Neuronal stem cell (in vitro differentiated cells): Measurements from ENCODE around the gene MAB21L4.

Source experiments
- DNase-seq: peaks from one replicate; pipeline ENCODE4 v3.0.0-alpha.2; 2013; ENCODE audit warnings: low spot score
- H2AFZ ChIP-seq: one replicate; pipeline ENCODE4 v1.6.1; 2013; ENCODE audit warnings: mild to moderate bottlenecking, low read length, inconsistent platforms
- H2AK5ac ChIP-seq: 2 replicates; pipeline ENCODE4 v1.6.1; 2013; ENCODE audit warnings: low read depth, mild to moderate bottlenecking, inconsistent platforms, low read length, moderate library complexity, mixed read lengths
- H2BK120ac ChIP-seq: 2 replicates; pipeline ENCODE4 v1.6.1; 2013; ENCODE audit warnings: low read depth, mild to moderate bottlenecking, inconsistent platforms, low read length, moderate library complexity, mixed read lengths
- H2BK12ac ChIP-seq: one replicate; pipeline ENCODE4 v1.6.1; 2013; ENCODE audit warnings: low read length, inconsistent platforms
- H2BK15ac ChIP-seq: 2 replicates; pipeline ENCODE4 v1.6.1; 2013; ENCODE audit warnings: mild to moderate bottlenecking, low read length, inconsistent platforms, mixed read lengths
- H2BK5ac ChIP-seq: one replicate; pipeline ENCODE4 v1.6.1; 2013; ENCODE audit warnings: inconsistent platforms, mild to moderate bottlenecking, low read length, moderate library complexity
- H3K14ac ChIP-seq: one replicate; pipeline ENCODE4 v1.6.1; 2013; ENCODE audit warnings: low read length, inconsistent platforms
- H3K18ac ChIP-seq: 2 replicates; pipeline ENCODE4 v1.6.1; 2013; ENCODE audit warnings: low read length, inconsistent platforms
- H3K23ac ChIP-seq: 2 replicates; pipeline ENCODE4 v1.6.1; 2013; ENCODE audit warnings: low read depth, mild to moderate bottlenecking, mixed read lengths, low read length, inconsistent platforms; ENCODE audit not compliant: poor library complexity
- H3K27ac ChIP-seq: replicated peaks from 3 replicates; pipeline ENCODE4 v1.5.1; 2013; ENCODE audit warnings: low read length, inconsistent platforms
- H3K27me3 ChIP-seq, 3 experiments: 2 replicates each; pipeline ENCODE4 v1.6.1; 2013; ENCODE audit warnings: low read length in 3 of 3, mild to moderate bottlenecking in 2 of 3, inconsistent platforms in 1 of 3, low read depth in 1 of 3, mixed read lengths in 1 of 3, moderate library complexity in 1 of 3; ENCODE audit not compliant: control insufficient read depth in 3 of 3, insufficient read depth in 3 of 3
- H3K36me3 ChIP-seq, 2 donors: replicated peaks in 1 of 2; 2 replicates each; pipeline ENCODE4 v1.6.1; 2013; ENCODE audit warnings: low read length in 2 of 2; ENCODE audit not compliant: control insufficient read depth in 2 of 2, insufficient read depth in 2 of 2
- H3K4ac ChIP-seq: 2 replicates; pipeline ENCODE4 v1.6.1; 2013; ENCODE audit warnings: inconsistent platforms, mild to moderate bottlenecking, low read length, moderate library complexity
- H3K4me1 ChIP-seq, 2 donors: 1 replicate in 1 of 2; 2 replicates in 1 of 2; pipeline ENCODE4 v1.6.1; 2013; ENCODE audit warnings: low read length in 2 of 2, low read depth in 1 of 2; ENCODE audit not compliant: control insufficient read depth in 2 of 2, insufficient read depth in 1 of 2
- H3K4me2 ChIP-seq: one replicate; pipeline ENCODE4 v1.6.1; 2013; ENCODE audit warnings: mild to moderate bottlenecking, low read length, inconsistent platforms; ENCODE audit not compliant: insufficient read depth, poor library complexity, severe bottlenecking
- H3K4me3 ChIP-seq, 2 donors: 2 replicates each; pipeline ENCODE4 v1.5.1; 2013; ENCODE audit warnings: low read length in 2 of 2, mild to moderate bottlenecking in 2 of 2, inconsistent platforms in 1 of 2, moderate library complexity in 1 of 2
- H3K79me1 ChIP-seq: one replicate; pipeline ENCODE4 v1.6.1; 2013; ENCODE audit warnings: low read depth, mild to moderate bottlenecking, inconsistent platforms, low read length, moderate library complexity
- H3K9ac ChIP-seq: one replicate; pipeline ENCODE4 v1.6.1; 2013; ENCODE audit warnings: mild to moderate bottlenecking, low read depth, low read length, inconsistent platforms; ENCODE audit not compliant: poor library complexity
- H3K9me3 ChIP-seq, 2 donors: replicated peaks in 1 of 2; 2 replicates each; pipeline versions ENCODE3 to v1.6.1; 2013; ENCODE audit warnings: low read length in 2 of 2, mild to moderate bottlenecking in 2 of 2, inconsistent platforms in 1 of 2, low read depth in 1 of 2, mixed read lengths in 1 of 2, moderate library complexity in 1 of 2; ENCODE audit not compliant: control insufficient read depth in 2 of 2, insufficient read depth in 1 of 2
- H4K8ac ChIP-seq: one replicate; pipeline ENCODE4 v1.6.1; 2013; ENCODE audit warnings: low read depth, mild to moderate bottlenecking, inconsistent platforms, low read length, moderate library complexity
- H4K91ac ChIP-seq: one replicate; pipeline ENCODE4 v1.6.1; 2013; ENCODE audit warnings: low read length, low read depth, mild to moderate bottlenecking, inconsistent platforms; ENCODE audit not compliant: poor library complexity
- WGBS, 2 donors: extraction: QIAGEN DNeasy Blood & Tissue Kit; methylation state at CpG; one replicate each; pipeline ENCODE4 v1.1.7; 2013; ENCODE audit warnings: missing lambda C conversion rate in 2 of 2, mixed read lengths in 1 of 2; ENCODE audit not compliant: insufficient read length in 2 of 2, insufficient replicate concordance in 1 of 2; ENCODE audit errors: extremely low coverage in 2 of 2; 5-methylcytosine and 5-hydroxymethylcytosine counted together

Gene MAB21L4

DNA sequence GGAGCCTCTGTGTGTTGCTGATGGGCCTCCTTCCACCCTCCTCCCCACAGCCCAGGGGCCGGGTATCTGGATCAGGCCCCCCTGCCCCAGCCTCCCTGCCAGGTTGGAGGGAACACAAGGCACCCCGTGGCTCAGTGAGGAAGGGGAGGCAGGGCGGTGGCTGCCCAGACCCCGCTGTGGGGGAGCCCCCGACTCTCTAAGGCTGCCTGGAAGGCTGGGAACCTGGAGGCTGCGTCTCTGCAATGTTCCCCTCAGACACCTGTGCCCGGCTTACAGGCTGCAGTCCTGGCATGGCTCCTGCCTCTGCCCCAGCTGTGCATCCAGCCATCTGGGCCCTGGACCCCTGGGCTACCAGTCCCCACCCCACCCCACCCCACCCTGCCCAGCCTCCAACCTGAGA is 438 bp upstream of the MAB21L4 start:
- H2BK15ac ChIP-seq, result peak overlapping the region; percentile 75
- no peak overlapping the region for H2AFZ ChIP-seq
- no peak overlapping the region for H3K4me3 ChIP-seq
- H3K27ac ChIP-seq, result no peak overlapping the region
- peaks cover 0 to 11% (median 3%) of the 10 kb centered on the region in 3 experiments for H3K27me3 ChIP-seq
- no peak overlapping the region for H2BK5ac ChIP-seq
- H3K4ac ChIP-seq, result no peak overlapping the region
- H3K36me3 ChIP-seq, result no peaks in the 10 kb centered on the region
- H3K9ac ChIP-seq, result no peak overlapping the region
- peak overlapping the region; percentile 92 for H2AK5ac ChIP-seq
- no peak overlapping the region for H3K14ac ChIP-seq
- peak overlapping the region; percentile 64 for H4K91ac ChIP-seq
- H3K4me1 ChIP-seq, result peaks cover 0 to 4% of the 10 kb centered on the region in 2 donors
- H2BK120ac ChIP-seq, result no peak overlapping the region
- no peak overlapping the region for H3K23ac ChIP-seq
- no peak overlapping the region for H2BK12ac ChIP-seq
- H4K8ac ChIP-seq, result peak overlapping the region; percentile 65
- H3K4me2 ChIP-seq, result no peak overlapping the region
- H3K9me3 ChIP-seq, result no peaks in the 10 kb centered on the region
- peak overlapping the region; percentile 48 for H3K18ac ChIP-seq
- WGBS, 2 donors, result no CpG with 5 or more reads among the region's 7 CpGs
- no peaks in the 10 kb centered on the region for H3K79me1 ChIP-seq
- no peak for DNase-seq

DNA sequence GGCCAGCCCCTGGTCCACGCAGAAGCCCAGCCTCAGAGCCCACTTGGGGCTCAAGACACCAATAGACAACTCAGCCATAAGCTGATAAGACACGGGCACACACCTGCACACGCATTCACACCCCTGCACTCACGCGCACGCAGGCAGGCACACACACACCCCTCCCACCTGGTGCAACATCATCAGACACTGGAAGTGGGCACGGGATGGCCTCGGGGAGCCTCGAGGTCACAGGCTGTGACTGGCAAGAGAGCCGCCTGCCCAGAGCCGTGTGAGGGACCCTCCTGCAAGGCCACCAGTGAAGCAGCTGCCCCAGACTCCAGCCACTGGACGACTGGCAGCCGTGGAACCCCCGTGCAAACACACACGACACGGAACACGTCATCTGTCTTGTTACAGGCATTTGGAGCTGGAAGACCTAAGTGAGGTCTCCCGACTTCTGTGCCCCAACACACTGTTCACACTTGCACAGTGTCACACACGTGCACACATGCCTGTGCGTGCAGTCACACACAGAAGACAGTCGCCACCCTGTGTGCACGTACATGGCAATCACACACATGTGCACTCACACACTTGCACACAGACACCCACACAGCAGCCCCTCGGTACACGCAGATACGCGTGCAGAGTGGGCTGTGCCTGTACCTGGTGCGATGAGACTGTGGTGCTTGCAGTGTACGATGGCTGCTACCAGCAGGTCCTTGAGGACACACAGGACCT is 959 bp downstream of the MAB21L4 start:
- peak overlapping the region; percentile 95 for H3K14ac ChIP-seq
- no peaks in the 10 kb centered on the region for H3K79me1 ChIP-seq
- no peak for DNase-seq
- H3K23ac ChIP-seq, result peak overlapping the region; percentile 98
- no peak overlapping the region for H4K8ac ChIP-seq
- peak overlapping the region in 1 of 2 donors; percentile 55 for H3K4me3 ChIP-seq
- H3K4me2 ChIP-seq, result no peak overlapping the region
- H3K27ac ChIP-seq, result no peak overlapping the region
- peaks cover 0 to 15% (median 3%) of the 10 kb centered on the region in 3 experiments for H3K27me3 ChIP-seq
- H2BK5ac ChIP-seq, result no peak overlapping the region
- peak overlapping the region; percentile 66 for H3K18ac ChIP-seq
- H3K4ac ChIP-seq, result no peak overlapping the region
- no peak overlapping the region for H2AFZ ChIP-seq
- H3K9ac ChIP-seq, result peak overlapping the region; percentile 67
- no peak overlapping the region for H2BK120ac ChIP-seq
- H2AK5ac ChIP-seq, result peak overlapping the region; percentile 81
- peak overlapping the region; percentile 19 for H4K91ac ChIP-seq
- H3K4me1 ChIP-seq, result peaks cover 0 to 4% of the 10 kb centered on the region in 2 donors
- H3K36me3 ChIP-seq, result no peaks in the 10 kb centered on the region
- no CpG with 5 or more reads among the region's 28 CpGs for WGBS, 2 donors
- H2BK12ac ChIP-seq, result peak overlapping the region; percentile 97
- no peaks in the 10 kb centered on the region for H3K9me3 ChIP-seq
- peak overlapping the region; percentile 88 for H2BK15ac ChIP-seq

DNA sequence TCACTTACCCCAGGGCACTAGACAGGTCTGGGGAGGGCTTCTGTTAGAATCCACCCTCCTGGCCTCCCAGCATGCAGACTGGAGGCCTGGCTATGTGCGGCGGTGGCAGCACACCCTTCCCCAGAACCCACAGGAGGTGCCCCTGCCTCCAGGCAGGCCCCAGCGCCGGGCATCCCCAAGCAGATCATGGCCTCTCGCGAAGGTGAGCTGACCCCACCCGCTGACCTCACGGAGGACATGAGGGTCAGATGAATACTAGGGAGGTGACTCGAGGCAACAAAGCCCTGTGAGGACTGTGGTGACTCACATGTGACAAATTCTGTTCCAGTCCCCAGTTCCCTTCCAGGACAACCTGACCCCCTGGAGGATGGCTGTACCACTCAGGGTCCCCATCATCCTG is 1.9 kb downstream of the MAB21L4 start:
- peak overlapping the region; percentile 27 for H3K18ac ChIP-seq
- H3K9me3 ChIP-seq, result no peaks in the 10 kb centered on the region
- no peak overlapping the region for H4K91ac ChIP-seq
- H3K4me2 ChIP-seq, result no peak overlapping the region
- H2BK15ac ChIP-seq, result peak overlapping the region; percentile 81
- no peak overlapping the region for H4K8ac ChIP-seq
- H3K4ac ChIP-seq, result no peak overlapping the region
- peak overlapping the region; percentile 81 for H2AK5ac ChIP-seq
- H3K23ac ChIP-seq, result no peak overlapping the region
- no CpG with 5 or more reads among the region's 9 CpGs for WGBS, 2 donors
- peaks cover 0 to 4% of the 10 kb centered on the region in 2 donors for H3K4me1 ChIP-seq
- peak overlapping the region; percentile 22 for H2BK5ac ChIP-seq
- no peak overlapping the region for H3K4me3 ChIP-seq
- no peaks in the 10 kb centered on the region for H3K36me3 ChIP-seq
- DNase-seq, result no peak
- no peak overlapping the region for H2BK12ac ChIP-seq
- H3K79me1 ChIP-seq, result no peaks in the 10 kb centered on the region
- H3K27me3 ChIP-seq, result peaks cover 0 to 15% (median 3%) of the 10 kb centered on the region in 3 experiments
- no peak overlapping the region for H3K27ac ChIP-seq
- peak overlapping the region; percentile 68 for H2AFZ ChIP-seq
- no peak overlapping the region for H3K14ac ChIP-seq
- H2BK120ac ChIP-seq, result no peak overlapping the region
- no peak overlapping the region for H3K9ac ChIP-seq

DNA sequence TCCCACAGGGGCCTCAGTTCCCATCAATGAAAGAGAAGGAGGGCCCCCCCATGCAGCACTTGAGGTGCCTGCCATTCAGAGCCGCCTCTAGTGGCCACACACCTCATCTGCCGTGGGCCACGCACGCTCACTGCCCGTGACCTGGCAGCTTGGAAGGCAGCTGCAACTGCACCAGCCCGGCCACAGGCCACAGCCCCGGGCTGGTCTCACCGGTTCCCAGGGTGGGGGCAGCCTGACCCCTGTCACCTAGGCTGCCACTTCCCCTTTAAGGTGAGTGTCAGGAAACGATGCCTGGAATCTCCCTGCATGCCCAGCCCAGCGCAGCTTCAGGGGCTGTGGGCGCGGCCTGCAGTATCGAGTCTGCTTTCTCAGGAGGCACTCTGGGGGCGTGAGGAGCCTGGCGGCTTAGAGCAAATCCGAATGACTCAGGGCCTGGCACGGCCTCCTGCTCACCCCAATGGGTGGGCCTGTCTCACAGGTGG is 2.6 kb downstream of the MAB21L4 start:
- no peak overlapping the region for H3K4ac ChIP-seq
- no CpG with 5 or more reads among the region's 17 CpGs for WGBS, 2 donors
- H2BK5ac ChIP-seq, result peak overlapping the region; percentile 22
- H3K9me3 ChIP-seq, result no peaks in the 10 kb centered on the region
- no peak overlapping the region for H4K8ac ChIP-seq
- no peaks in the 10 kb centered on the region for H3K36me3 ChIP-seq
- peak overlapping the region; percentile 81 for H2AK5ac ChIP-seq
- DNase-seq, result no peak
- peak overlapping the region; percentile 44 for H3K18ac ChIP-seq
- peak overlapping the region; percentile 77 for H3K9ac ChIP-seq
- peak overlapping the region; percentile 81 for H2BK15ac ChIP-seq
- H2AFZ ChIP-seq, result peak overlapping the region; percentile 68
- no peak overlapping the region for H2BK120ac ChIP-seq
- peak overlapping the region; percentile 76 for H3K14ac ChIP-seq
- H3K4me2 ChIP-seq, result no peak overlapping the region
- H3K79me1 ChIP-seq, result no peaks in the 10 kb centered on the region
- no peak overlapping the region for H3K27ac ChIP-seq
- no peak overlapping the region for H2BK12ac ChIP-seq
- no peak overlapping the region for H3K23ac ChIP-seq
- H3K4me1 ChIP-seq, result peaks cover 0 to 4% of the 10 kb centered on the region in 2 donors
- H3K27me3 ChIP-seq, result peaks cover 0 to 15% (median 0%) of the 10 kb centered on the region in 3 experiments
- no peak overlapping the region for H4K91ac ChIP-seq
- H3K4me3 ChIP-seq, result no peak overlapping the region
